ENCODE data around the gene CYP39A1. TPM values are rescaled to one million over a fixed set of nuclear protein-coding genes. Genes with fewer than 3 reads are reported as not detected.
"Not testable (repeated sequence)": the region's sequence is repeated elsewhere in the genome, so short reads cannot be mapped to it uniquely, and the experiment has no call there.

CYP39A1 gene
- total RNA-seq, 5 donors from 2014 or later (not counting 1 experiment from before 2014, with no cell fraction given) = not detected

GRCh38 chr6:46651816-46652215, 802 bp downstream of the CYP39A1 start:
- no peak for DNase-seq
- H3K9me3 ChIP-seq = no peaks in the 10 kb centered on the region
- H3K27ac ChIP-seq (ENCODE audit: low read length) = no peak overlapping the region
- H3K4me1 Mint-ChIP-seq = peaks cover 15 to 16% (median 15%) of the 10 kb centered on the region in 3 donors
- peak overlapping the region; percentile 80 to 88 (median 86) for H3K4me3 Mint-ChIP-seq
- 63% methylated on average over 4 of the region's 8 CpGs for WGBS (ENCODE audit: insufficient coverage)
- no peak for ATAC-seq (replicated peaks in 1 of 4)
- no peaks in the 10 kb centered on the region for H3K36me3 ChIP-seq (ENCODE audit: control insufficient read depth in 2 of 2, extremely low read depth in 1 of 2, insufficient read depth in 1 of 2, low read length in 1 of 2)
- H3K4me1 ChIP-seq (ENCODE audit: control insufficient read depth in 1 of 2, extremely low read depth in 1 of 2, insufficient read depth in 2 of 2, low read length in 2 of 2) = peaks cover 0 to 13% of the 10 kb centered on the region in 2 experiments
- no peak overlapping the region for H3K27ac Mint-ChIP-seq
- no peaks in the 10 kb centered on the region for H3K9me3 Mint-ChIP-seq
- no peak overlapping the region for H3K4me3 ChIP-seq (ENCODE audit: control insufficient read depth in 1 of 2, extremely low read depth in 1 of 2, low read length in 1 of 2)
- ChIA-PET POLR2A (no interaction called here), CTCF (no interaction called here)
- H3K27me3 Mint-ChIP-seq = peaks cover 31 to 54% of the 10 kb centered on the region in 2 donors
- peaks cover 3 to 23% of the 10 kb centered on the region in 2 experiments for H3K27me3 ChIP-seq (replicated peaks in 1 of 2; ENCODE audit: control insufficient read depth in 2 of 2, extremely low read depth in 1 of 2, insufficient read depth in 2 of 2, low read length in 1 of 2)
- no peaks in the 10 kb centered on the region for H3K36me3 Mint-ChIP-seq

- Histone ChIP-seq H3K27ac (ENCODE audit: low read length) (no peak overlapping the region), H3K4me1 (ENCODE audit: control insufficient read depth in 1 of 2, extremely low read depth in 1 of 2, insufficient read depth in 2 of 2, low read length in 2 of 2) (peaks cover 0 to 13% of the 10 kb centered on the region in 2 experiments), H3K36me3 (ENCODE audit: control insufficient read depth in 2 of 2, extremely low read depth in 1 of 2, insufficient read depth in 1 of 2, low read length in 1 of 2) (no peaks in the 10 kb centered on the region), H3K4me3 (ENCODE audit: control insufficient read depth in 1 of 2, extremely low read depth in 1 of 2, low read length in 1 of 2) (no peak overlapping the region), H3K9me3 (no peaks in the 10 kb centered on the region), H3K27me3 (replicated peaks in 1 of 2; ENCODE audit: control insufficient read depth in 2 of 2, extremely low read depth in 1 of 2, insufficient read depth in 2 of 2, low read length in 1 of 2) (peaks cover 3 to 16% of the 10 kb centered on the region in 2 experiments)
- ChIA-PET CTCF (no interaction called here), POLR2A (interaction anchor here in 1 of 2 donors (0.6 kb wide), 2 partner anchors 11 to 126 kb away, joined by 3 read pairs; no protein-coding TSS in a partner anchor)
- Mint-ChIP-seq H3K4me1 (peaks cover 15 to 16% (median 15%) of the 10 kb centered on the region in 3 donors), H3K4me3 (no peak overlapping the region), H3K27me3 (peaks cover 31 to 48% of the 10 kb centered on the region in 2 donors), H3K27ac (no peak overlapping the region), H3K36me3 (no peaks in the 10 kb centered on the region), H3K9me3 (no peaks in the 10 kb centered on the region)
- DNase-seq (no peak), ATAC-seq (replicated peaks in 1 of 4) (no peak)
- no CpG with 5 or more reads among the region's 1 CpG for WGBS (ENCODE audit: insufficient coverage)
These were observed 1.6 kb downstream of the CYP39A1 start for GRCh38 chr6:46651006-46651405.

GRCh38 chr6:46648869-46649492, 3.6 kb downstream of the CYP39A1 start:
- no peak for DNase-seq
- H3K27ac ChIP-seq (ENCODE audit: low read length) = no peak overlapping the region
- Mint-ChIP-seq H3K27me3 (peaks cover 22 to 34% of the 10 kb centered on the region in 2 donors), H3K4me1 (peaks cover 15 to 16% (median 15%) of the 10 kb centered on the region in 3 donors), H3K27ac (no peak overlapping the region), H3K36me3 (no peaks in the 10 kb centered on the region), H3K4me3 (no peak overlapping the region), H3K9me3 (peaks cover 0 to 3% (median 0%) of the 10 kb centered on the region in 3 donors)
- no peaks in the 10 kb centered on the region for H3K36me3 ChIP-seq (ENCODE audit: control insufficient read depth in 2 of 2, extremely low read depth in 1 of 2, insufficient read depth in 1 of 2, low read length in 1 of 2)
- ChIA-PET CTCF (no interaction called here), POLR2A (no interaction called here)
- peaks cover 0 to 13% of the 10 kb centered on the region in 2 experiments for H3K4me1 ChIP-seq (ENCODE audit: control insufficient read depth in 1 of 2, extremely low read depth in 1 of 2, insufficient read depth in 2 of 2, low read length in 2 of 2)
- 81% methylated on average over 3 of the region's 5 CpGs for WGBS (ENCODE audit: insufficient coverage)
- H3K4me3 ChIP-seq (ENCODE audit: control insufficient read depth in 1 of 2, extremely low read depth in 1 of 2, low read length in 1 of 2) = no peak overlapping the region
- H3K9me3 ChIP-seq = no peaks in the 10 kb centered on the region
- no peak for ATAC-seq (replicated peaks in 1 of 4)
- peaks cover 0 to 15% of the 10 kb centered on the region in 2 experiments for H3K27me3 ChIP-seq (replicated peaks in 1 of 2; ENCODE audit: control insufficient read depth in 2 of 2, extremely low read depth in 1 of 2, insufficient read depth in 2 of 2, low read length in 1 of 2)

- Mint-ChIP-seq H3K27me3 (peaks cover 16 to 27% of the 10 kb centered on the region in 2 donors), H3K4me1 (peaks cover 10 to 11% (median 11%) of the 10 kb centered on the region in 3 donors)
- H3K36me3 ChIP-seq (ENCODE audit: control insufficient read depth in 2 of 2, extremely low read depth in 1 of 2, insufficient read depth in 1 of 2, low read length in 1 of 2); H3K27ac ChIP-seq (ENCODE audit: low read length); CTCF ChIA-PET; POLR2A ChIA-PET; H3K9me3 ChIP-seq; H3K36me3 Mint-ChIP-seq; ATAC-seq (replicated peaks in 1 of 4); DNase-seq; H3K27ac Mint-ChIP-seq; H3K4me1 ChIP-seq (ENCODE audit: control insufficient read depth in 1 of 2, extremely low read depth in 1 of 2, insufficient read depth in 2 of 2, low read length in 2 of 2); H3K4me3 ChIP-seq (ENCODE audit: control insufficient read depth in 1 of 2, extremely low read depth in 1 of 2, low read length in 1 of 2); H3K9me3 Mint-ChIP-seq; H3K4me3 Mint-ChIP-seq: not testable (repeated sequence)
- WGBS (ENCODE audit: insufficient coverage) = no CpG with 5 or more reads among the region's 4 CpGs
- H3K27me3 ChIP-seq (replicated peaks in 1 of 2; ENCODE audit: control insufficient read depth in 2 of 2, extremely low read depth in 1 of 2, insufficient read depth in 2 of 2, low read length in 1 of 2) = peaks cover 0 to 12% of the 10 kb centered on the region in 2 experiments
These were observed 4.5 kb downstream of the CYP39A1 start for GRCh38 chr6:46648108-46648507.

- no CpG with 5 or more reads among the region's 1 CpG for WGBS (ENCODE audit: insufficient coverage)
- Mint-ChIP-seq H3K4me1 (no peaks in the 10 kb centered on the region), H3K27ac (no peak overlapping the region), H3K36me3 (no peaks in the 10 kb centered on the region), H3K4me3 (no peak overlapping the region), H3K9me3 (peaks cover 0 to 3% (median 0%) of the 10 kb centered on the region in 3 donors), H3K27me3 (peaks cover 7 to 13% of the 10 kb centered on the region in 2 donors)
- DNase-seq (no peak), ATAC-seq (replicated peaks in 1 of 4) (no peak)
- ChIA-PET POLR2A (no interaction called here), CTCF (no interaction called here)
- Histone ChIP-seq H3K36me3 (ENCODE audit: control insufficient read depth in 2 of 2, extremely low read depth in 1 of 2, insufficient read depth in 1 of 2, low read length in 1 of 2) (no peaks in the 10 kb centered on the region), H3K4me3 (ENCODE audit: control insufficient read depth in 1 of 2, extremely low read depth in 1 of 2, low read length in 1 of 2) (no peak overlapping the region), H3K4me1 (ENCODE audit: control insufficient read depth in 1 of 2, extremely low read depth in 1 of 2, insufficient read depth in 2 of 2, low read length in 2 of 2) (no peaks in the 10 kb centered on the region), H3K27me3 (replicated peaks in 1 of 2; ENCODE audit: control insufficient read depth in 2 of 2, extremely low read depth in 1 of 2, insufficient read depth in 2 of 2, low read length in 1 of 2) (no peaks in the 10 kb centered on the region), H3K9me3 (no peaks in the 10 kb centered on the region), H3K27ac (ENCODE audit: low read length) (no peak overlapping the region)
These were observed 7.4 kb downstream of the CYP39A1 start for GRCh38 chr6:46645265-46645664.

- 83% methylated on average over 3 of the region's 4 CpGs for WGBS (ENCODE audit: insufficient coverage)
- Mint-ChIP-seq H3K9me3 (peaks cover 0 to 3% (median 0%) of the 10 kb centered on the region in 3 donors), H3K27me3 (peaks cover 11 to 16% of the 10 kb centered on the region in 2 donors), H3K27ac (no peak overlapping the region), H3K4me1 (no peaks in the 10 kb centered on the region), H3K36me3 (no peaks in the 10 kb centered on the region), H3K4me3 (no peak overlapping the region)
- Histone ChIP-seq H3K27me3 (replicated peaks in 1 of 2; ENCODE audit: control insufficient read depth in 2 of 2, extremely low read depth in 1 of 2, insufficient read depth in 2 of 2, low read length in 1 of 2) (no peaks in the 10 kb centered on the region), H3K36me3 (ENCODE audit: control insufficient read depth in 2 of 2, extremely low read depth in 1 of 2, insufficient read depth in 1 of 2, low read length in 1 of 2) (no peaks in the 10 kb centered on the region), H3K9me3 (no peaks in the 10 kb centered on the region), H3K27ac (ENCODE audit: low read length) (no peak overlapping the region), H3K4me1 (ENCODE audit: control insufficient read depth in 1 of 2, extremely low read depth in 1 of 2, insufficient read depth in 2 of 2, low read length in 2 of 2) (no peaks in the 10 kb centered on the region), H3K4me3 (ENCODE audit: control insufficient read depth in 1 of 2, extremely low read depth in 1 of 2, low read length in 1 of 2) (no peak overlapping the region)
- POLR2A ChIA-PET = no interaction called here
- no peak for ATAC-seq (replicated peaks in 1 of 4)
- no peak for DNase-seq
- CTCF ChIA-PET = no interaction called here
These were observed 9.5 kb downstream of the CYP39A1 start for GRCh38 chr6:46642928-46643751.

Measured in T-cell (primary cell).